DOHH2 (cell line): Measurements from ENCODE around the gene ADARB1.

Source experiments
- H3F3A ChIP-seq: fragments of 200-600 bp; sonication (generic), shearing (Covaris generic); 2 replicates; pipeline ENCODE4 v1.6.0; 2016; ENCODE audit warnings: antibody characterized with exemption, mild to moderate bottlenecking; ENCODE audit not compliant: control insufficient read depth, insufficient read depth
- H3K27ac ChIP-seq: fragments of 200-600 bp; sonication (generic); 2 replicates; pipeline ENCODE4 v1.5.1; 2014; ENCODE audit warnings: low read depth, mild to moderate bottlenecking, low read length, moderate library complexity
- H3K27me3 ChIP-seq: fragments of 200-600 bp; sonication (generic); 2 replicates; pipeline ENCODE4 v1.6.1; 2014; ENCODE audit warnings: mild to moderate bottlenecking, low read length, mixed read lengths; ENCODE audit not compliant: control insufficient read depth
- H3K36me3 ChIP-seq: fragments of 200-600 bp; sonication (generic); 2 replicates; pipeline ENCODE4 v1.6.1; 2014; ENCODE audit warnings: mild to moderate bottlenecking, low read length, moderate library complexity, mixed read lengths; ENCODE audit not compliant: control insufficient read depth
- H3K4me1 ChIP-seq: fragments of 200-600 bp; sonication (generic); 2 replicates; pipeline ENCODE4 v1.6.1; 2014; ENCODE audit warnings: mild to moderate bottlenecking, low read length, mixed read lengths; ENCODE audit not compliant: control insufficient read depth
- H3K4me2 ChIP-seq: fragments of 200-600 bp; sonication (generic); 2 replicates; pipeline ENCODE4 v1.6.0; 2014; ENCODE audit warnings: mild to moderate bottlenecking, low read length, moderate library complexity
- H3K4me3 ChIP-seq: fragments of 200-600 bp; sonication (generic); 2 replicates; pipeline ENCODE4 v1.5.1; 2014; ENCODE audit warnings: mild to moderate bottlenecking, low read length, mixed read lengths
- H3K79me2 ChIP-seq: fragments of 200-600 bp; sonication (generic); 2 replicates; pipeline ENCODE4 v1.6.1; 2014; ENCODE audit warnings: mild to moderate bottlenecking, low read length, mixed read lengths; ENCODE audit not compliant: control insufficient read depth
- H3K9me2 ChIP-seq: fragments of 200-600 bp; sonication (generic); replicated peaks from 2 replicates; pipeline ENCODE4 v1.6.1; 2014; ENCODE audit warnings: mild to moderate bottlenecking, low read length, mixed read lengths; ENCODE audit not compliant: control insufficient read depth
- H3K9me3 ChIP-seq: fragments of 200-600 bp; sonication (generic); 2 replicates; pipeline ENCODE4 v1.6.1; 2014; ENCODE audit warnings: antibody characterized with exemption, low read length, mixed read lengths; ENCODE audit not compliant: control insufficient read depth, insufficient read depth
- H4K20me1 ChIP-seq: fragments of 200-600 bp; sonication (generic); 2 replicates; pipeline ENCODE4 v1.6.0; 2014; ENCODE audit warnings: low read depth, mild to moderate bottlenecking, antibody characterized with exemption, low read length, moderate library complexity; ENCODE audit not compliant: control insufficient read depth, insufficient read depth
- EZH2phosphoT487 ChIP-seq: fragments of 200-600 bp; sonication (generic); IDR thresholded peaks from 2 replicates; pipeline ENCODE4 v1.6.1; 2017; ENCODE audit warnings: borderline replicate concordance, mild to moderate bottlenecking, antibody characterized with exemption, low read length, moderate library complexity, mixed read lengths
- TF ChIP-seq, protein P1 (sequence below): fragments of 200-600 bp; sonication (generic); IDR thresholded peaks from one replicate; pipeline ENCODE4 v1.5.1; 2014; ENCODE audit warnings: antibody characterized with exemption, mild to moderate bottlenecking, low read depth, low read length; ENCODE audit not compliant: poor library complexity, severe bottlenecking

The ADARB1 gene

DNA sequence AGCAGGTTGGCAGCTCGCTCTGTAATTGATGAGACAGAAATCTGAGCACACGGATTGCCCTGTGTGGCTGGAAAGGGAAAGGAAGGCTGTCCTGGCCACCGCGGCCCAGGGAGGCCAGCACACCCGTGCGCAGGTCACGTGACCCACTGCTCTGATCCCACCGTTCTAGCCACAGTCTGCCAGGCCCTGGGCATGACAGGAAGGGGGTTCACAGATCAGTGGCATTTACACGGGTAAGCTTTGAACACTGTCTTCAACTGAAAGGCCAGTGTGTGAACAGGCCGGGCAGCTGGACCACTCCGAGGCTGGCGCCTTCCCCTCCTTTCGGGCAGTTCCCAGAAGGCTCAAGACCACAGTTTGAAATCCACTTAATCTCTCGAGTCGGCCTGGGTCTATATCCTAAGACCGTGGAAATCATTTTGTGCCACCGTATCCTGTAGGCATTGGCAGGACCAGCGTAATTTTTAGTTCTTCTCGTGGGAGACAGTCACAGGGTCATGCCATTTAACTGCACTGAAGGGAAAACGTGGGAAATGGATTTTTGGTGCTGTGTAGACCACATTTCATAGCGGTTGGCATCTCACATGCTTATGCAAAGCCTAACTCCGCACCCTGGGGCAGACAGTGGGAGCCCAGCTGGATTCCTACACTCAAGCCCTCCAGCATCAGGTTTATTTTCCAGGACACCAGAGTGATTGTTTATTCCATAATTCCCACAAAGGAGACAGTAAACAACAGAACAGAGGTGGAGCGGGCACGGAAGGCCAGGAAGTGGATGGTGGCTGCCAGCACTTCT, 3.1 kb upstream of the ADARB1 start:
- no peak overlapping the region for H3K27ac ChIP-seq
- H3F3A ChIP-seq: no peaks in the 10 kb centered on the region; the same call in 1 of the 2 replicates
- H3K4me3 ChIP-seq: no peak overlapping the region
- H3K9me2 ChIP-seq: no peaks in the 10 kb centered on the region
- no peaks in the 10 kb centered on the region for H3K9me3 ChIP-seq
- H3K4me2 ChIP-seq: no peak overlapping the region
- H3K27me3 ChIP-seq: peaks cover 24% of the 10 kb centered on the region
- H3K36me3 ChIP-seq: no peaks in the 10 kb centered on the region
- peaks cover 7% of the 10 kb centered on the region; the same call in 1 of the 2 replicates for H3K4me1 ChIP-seq
- H4K20me1 ChIP-seq: no peaks in the 10 kb centered on the region
- TF ChIP-seq EZH2phosphoT487: no peak
- TF ChIP-seq, protein P1, sequence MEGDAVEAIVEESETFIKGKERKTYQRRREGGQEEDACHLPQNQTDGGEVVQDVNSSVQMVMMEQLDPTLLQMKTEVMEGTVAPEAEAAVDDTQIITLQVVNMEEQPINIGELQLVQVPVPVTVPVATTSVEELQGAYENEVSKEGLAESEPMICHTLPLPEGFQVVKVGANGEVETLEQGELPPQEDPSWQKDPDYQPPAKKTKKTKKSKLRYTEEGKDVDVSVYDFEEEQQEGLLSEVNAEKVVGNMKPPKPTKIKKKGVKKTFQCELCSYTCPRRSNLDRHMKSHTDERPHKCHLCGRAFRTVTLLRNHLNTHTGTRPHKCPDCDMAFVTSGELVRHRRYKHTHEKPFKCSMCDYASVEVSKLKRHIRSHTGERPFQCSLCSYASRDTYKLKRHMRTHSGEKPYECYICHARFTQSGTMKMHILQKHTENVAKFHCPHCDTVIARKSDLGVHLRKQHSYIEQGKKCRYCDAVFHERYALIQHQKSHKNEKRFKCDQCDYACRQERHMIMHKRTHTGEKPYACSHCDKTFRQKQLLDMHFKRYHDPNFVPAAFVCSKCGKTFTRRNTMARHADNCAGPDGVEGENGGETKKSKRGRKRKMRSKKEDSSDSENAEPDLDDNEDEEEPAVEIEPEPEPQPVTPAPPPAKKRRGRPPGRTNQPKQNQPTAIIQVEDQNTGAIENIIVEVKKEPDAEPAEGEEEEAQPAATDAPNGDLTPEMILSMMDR: no peak
- no peaks in the 10 kb centered on the region for H3K79me2 ChIP-seq

DNA sequence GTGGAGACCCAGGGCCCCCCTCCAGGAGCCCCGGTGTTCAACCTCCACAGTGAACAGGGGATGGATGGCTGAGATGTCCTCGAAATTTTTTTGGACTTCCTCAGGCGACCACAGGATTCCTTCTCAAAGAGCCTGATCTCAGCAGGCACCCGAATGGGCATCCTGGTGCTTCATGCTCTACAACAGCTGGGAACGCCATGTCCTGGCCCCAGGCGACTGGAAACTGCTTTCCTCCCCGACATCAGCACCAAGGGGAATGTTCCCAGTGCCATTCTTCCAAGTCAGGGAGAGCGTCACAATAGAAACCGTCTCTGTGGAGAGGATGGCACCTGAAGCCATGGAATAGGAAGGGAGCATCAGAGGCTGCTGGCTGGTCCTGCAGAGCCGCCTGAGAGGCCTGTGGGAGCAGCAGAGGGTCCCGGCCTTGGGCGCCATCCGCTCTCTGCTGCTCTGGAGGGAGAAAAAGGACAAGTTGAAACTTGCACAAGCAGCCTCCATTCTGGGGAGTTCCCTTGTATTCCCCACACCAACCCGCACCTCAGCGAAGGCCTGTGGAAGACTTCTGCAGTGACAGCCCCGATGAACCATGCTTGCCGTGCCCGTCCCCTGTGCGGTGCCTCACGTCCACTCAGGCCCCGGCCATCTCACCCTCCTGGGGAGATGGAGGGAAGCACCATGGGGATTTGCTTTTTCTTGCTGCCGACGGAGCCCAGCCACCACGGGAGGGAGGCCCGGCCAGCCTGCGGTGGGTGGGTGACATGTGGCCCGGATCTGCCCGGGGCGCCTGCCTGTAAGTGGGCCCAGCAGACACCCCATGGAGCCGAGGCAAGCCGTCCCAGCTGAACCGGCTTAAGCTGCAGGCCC, 2.3 kb upstream of the ADARB1 start:
- no peak for TF ChIP-seq EZH2phosphoT487
- TF ChIP-seq, protein P1: no peak
- Histone ChIP-seq H3K27ac (no peak overlapping the region), H3K4me2 (no peak overlapping the region), H4K20me1 (no peaks in the 10 kb centered on the region), H3K27me3 (peaks cover 26% of the 10 kb centered on the region), H3K9me2 (no peaks in the 10 kb centered on the region), H3K9me3 (no peaks in the 10 kb centered on the region), H3K79me2 (no peaks in the 10 kb centered on the region), H3K4me3 (no peak overlapping the region), H3K36me3 (no peaks in the 10 kb centered on the region), H3F3A (no peaks in the 10 kb centered on the region; the same call in 1 of the 2 replicates), H3K4me1 (peaks cover 7% of the 10 kb centered on the region; the same call in 1 of the 2 replicates)

DNA sequence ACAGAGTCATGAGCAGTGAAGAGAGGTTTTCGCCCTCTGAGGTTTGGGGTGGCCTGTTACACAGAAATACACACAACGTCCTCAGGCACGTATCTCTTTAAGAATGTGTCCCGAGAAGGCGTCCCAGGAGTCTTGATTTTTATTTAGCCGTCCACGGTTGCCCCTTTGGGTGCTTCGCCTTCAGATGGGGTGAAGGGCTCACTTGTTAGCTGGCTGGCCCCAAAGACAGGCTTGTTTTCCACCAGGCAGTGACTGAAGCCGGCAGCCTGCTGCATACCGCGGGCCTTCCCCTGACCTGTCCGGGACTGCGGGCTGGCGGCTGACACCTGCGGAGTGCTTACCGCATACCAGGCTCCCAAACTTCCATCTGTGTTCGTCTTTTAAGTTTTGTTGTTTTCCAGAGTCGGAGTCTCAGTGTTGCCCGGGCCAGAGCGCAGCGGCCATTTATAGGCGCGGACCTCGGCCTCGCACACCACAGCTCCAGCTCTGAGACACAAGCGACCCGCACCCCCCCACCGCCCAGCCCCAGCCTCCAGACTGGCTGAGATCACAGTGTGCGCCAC, 1.6 kb upstream of the ADARB1 start:
- peaks cover 7% of the 10 kb centered on the region; the same call in 1 of the 2 replicates for H3K4me1 ChIP-seq
- H3K27me3 ChIP-seq: peaks cover 26% of the 10 kb centered on the region
- H3K4me3 ChIP-seq: no peak overlapping the region
- H3K79me2 ChIP-seq: no peaks in the 10 kb centered on the region
- H4K20me1 ChIP-seq: no peaks in the 10 kb centered on the region
- H3F3A ChIP-seq: no peaks in the 10 kb centered on the region; the same call in 1 of the 2 replicates
- H3K9me2 ChIP-seq: no peaks in the 10 kb centered on the region
- TF ChIP-seq EZH2phosphoT487: no peak
- TF ChIP-seq, protein P1: no peak
- H3K27ac ChIP-seq: no peak overlapping the region
- no peak overlapping the region for H3K4me2 ChIP-seq
- no peaks in the 10 kb centered on the region for H3K9me3 ChIP-seq
- no peaks in the 10 kb centered on the region for H3K36me3 ChIP-seq
